Cardiac fibroblast (primary cell): ENCODE measurements around the gene ROBO1.
A peak's percentile ranks its signal among the peaks of the same experiment; 100 is the strongest.

Experiments
- DNase-seq, 2 donors: peaks; one replicate each; pipeline versions ENCODE4 v3.0.0 to v3.0.0-alpha.2; 2010; ENCODE audit warnings: low read depth in 2 of 2
- H3K4me3 ChIP-seq, 2 donors: replicated peaks in 1 of 2; 1 replicate in 1 of 2; 2 replicates in 1 of 2; pipeline ENCODE4 v1.5.1; 2011; ENCODE audit warnings: low read depth in 2 of 2, low read length in 2 of 2, mild to moderate bottlenecking in 2 of 2, moderate library complexity in 1 of 2
- TF ChIP-seq, protein P1 (sequence below): IDR thresholded peaks from one replicate; pipeline ENCODE4 v1.5.1; 2011; ENCODE audit warnings: low read depth, mild to moderate bottlenecking, low read length, inconsistent platforms

The ROBO1 gene

DNA sequence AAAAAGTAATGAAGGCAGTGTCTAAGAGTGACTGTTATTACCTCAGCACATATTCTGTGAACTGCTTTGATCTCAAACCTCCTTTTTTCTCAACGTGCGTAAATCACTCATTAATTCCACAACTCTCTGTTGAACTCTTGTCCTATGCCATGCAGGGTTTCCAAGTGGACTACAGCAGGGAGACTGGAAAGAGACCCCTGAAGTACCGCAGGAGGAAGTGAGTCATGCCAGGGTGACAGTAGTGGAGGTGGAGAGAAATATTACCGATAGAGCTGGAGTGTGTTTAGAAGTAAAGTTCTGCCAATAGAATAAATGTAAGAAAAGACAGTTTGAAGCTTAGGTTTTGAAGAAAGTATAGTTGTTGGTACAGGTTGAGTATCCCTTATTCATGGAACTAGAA lies 908.9 kb downstream of the ROBO1 start:
- TF ChIP-seq, protein P1, sequence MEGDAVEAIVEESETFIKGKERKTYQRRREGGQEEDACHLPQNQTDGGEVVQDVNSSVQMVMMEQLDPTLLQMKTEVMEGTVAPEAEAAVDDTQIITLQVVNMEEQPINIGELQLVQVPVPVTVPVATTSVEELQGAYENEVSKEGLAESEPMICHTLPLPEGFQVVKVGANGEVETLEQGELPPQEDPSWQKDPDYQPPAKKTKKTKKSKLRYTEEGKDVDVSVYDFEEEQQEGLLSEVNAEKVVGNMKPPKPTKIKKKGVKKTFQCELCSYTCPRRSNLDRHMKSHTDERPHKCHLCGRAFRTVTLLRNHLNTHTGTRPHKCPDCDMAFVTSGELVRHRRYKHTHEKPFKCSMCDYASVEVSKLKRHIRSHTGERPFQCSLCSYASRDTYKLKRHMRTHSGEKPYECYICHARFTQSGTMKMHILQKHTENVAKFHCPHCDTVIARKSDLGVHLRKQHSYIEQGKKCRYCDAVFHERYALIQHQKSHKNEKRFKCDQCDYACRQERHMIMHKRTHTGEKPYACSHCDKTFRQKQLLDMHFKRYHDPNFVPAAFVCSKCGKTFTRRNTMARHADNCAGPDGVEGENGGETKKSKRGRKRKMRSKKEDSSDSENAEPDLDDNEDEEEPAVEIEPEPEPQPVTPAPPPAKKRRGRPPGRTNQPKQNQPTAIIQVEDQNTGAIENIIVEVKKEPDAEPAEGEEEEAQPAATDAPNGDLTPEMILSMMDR = no peak
- no peak overlapping the region for H3K4me3 ChIP-seq
- no peak for DNase-seq

- no peak overlapping the region for H3K4me3 ChIP-seq
- peak in 1 of 2 donors; percentile 39 for DNase-seq
- TF ChIP-seq, protein P1 = no peak
These were observed 909.6 kb downstream of the ROBO1 start for GRCh38 chr3:78858174-78858573.

GRCh38 chr3:78857494-78858111 lies 910.2 kb downstream of the ROBO1 start:
- DNase-seq = peak; percentile 50 to 62
- TF ChIP-seq, protein P1 = no peak
- H3K4me3 ChIP-seq = no peak overlapping the region

- peak in 1 of 2 donors; percentile 35 for DNase-seq
- H3K4me3 ChIP-seq = no peak overlapping the region
- TF ChIP-seq, protein P1 = no peak
These were observed 911.6 kb downstream of the ROBO1 start for GRCh38 chr3:78856164-78856563.

GRCh38 chr3:78855190-78855589 lies 912.6 kb downstream of the ROBO1 start:
- H3K4me3 ChIP-seq = no peak overlapping the region
- no peak for DNase-seq
- TF ChIP-seq, protein P1 = no peak

DNA sequence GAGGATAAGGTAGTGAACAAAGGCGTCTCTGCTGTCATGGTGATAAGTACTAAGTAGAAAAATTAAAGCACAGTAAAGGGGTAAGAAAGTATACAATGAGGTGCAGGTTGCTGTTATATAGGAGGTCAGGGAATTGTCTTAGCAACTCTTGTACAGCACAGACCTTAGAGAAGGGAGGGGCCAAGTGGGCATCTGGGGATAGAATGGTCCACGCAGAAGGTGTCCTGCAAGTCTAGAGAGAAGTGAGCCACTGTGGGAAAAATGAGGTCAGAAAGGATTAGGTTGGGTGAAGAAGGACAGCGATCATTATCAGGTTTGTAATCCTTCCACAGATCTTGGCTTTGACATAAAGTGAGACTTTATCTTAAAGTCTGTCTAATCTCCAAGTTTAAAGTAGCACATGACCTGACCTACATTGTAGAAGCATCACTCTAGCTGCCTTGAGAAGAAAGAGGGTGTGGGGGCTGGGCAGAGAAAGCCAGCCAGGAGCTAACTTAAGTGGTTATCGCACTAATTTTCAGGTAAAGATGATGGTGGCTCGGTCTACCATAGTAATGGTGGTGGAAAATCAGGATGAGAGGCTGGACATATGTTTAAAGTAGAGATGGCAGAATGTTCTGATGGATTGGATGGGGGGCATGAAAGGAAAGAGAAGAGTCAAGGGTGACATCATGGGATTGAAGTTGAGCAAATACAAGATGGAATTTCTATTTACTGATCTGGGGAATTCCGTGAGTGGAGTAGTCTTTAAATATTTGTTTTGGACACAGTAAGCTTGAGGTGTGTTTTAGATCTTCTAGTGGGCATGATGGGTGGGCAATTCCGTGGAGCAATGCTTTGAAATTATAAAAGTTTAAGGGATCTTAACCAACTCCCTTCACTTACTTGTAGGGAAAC lies 919.2 kb downstream of the ROBO1 start:
- no peak for DNase-seq
- TF ChIP-seq, protein P1 = no peak
- no peak overlapping the region for H3K4me3 ChIP-seq
